ENCODE measurements around the gene NEGR1.
A peak's percentile ranks its signal among the peaks of the same experiment; 100 is the strongest.

NEGR1 gene

DNA sequence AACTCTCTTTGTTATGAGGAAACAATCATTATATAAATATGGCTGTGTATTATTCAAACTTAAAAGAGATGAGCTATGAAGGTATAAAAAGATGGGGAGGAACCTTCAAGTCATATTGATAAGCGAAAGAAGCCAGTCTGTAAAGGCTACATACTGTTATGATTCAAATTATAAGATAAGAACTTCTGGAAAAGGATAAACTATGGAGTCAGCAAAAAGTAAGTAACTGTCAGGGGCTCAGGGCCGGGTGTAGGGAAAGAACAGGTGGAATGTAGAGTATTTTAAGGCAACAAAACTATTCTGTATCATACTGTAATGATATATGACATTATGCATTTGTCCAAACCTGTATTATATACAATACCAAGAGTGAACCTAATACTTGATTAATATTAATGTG, 628.4 kb downstream of the NEGR1 start:
- H3K9me3 ChIP-seq (ENCODE audit: control insufficient read depth, low read length): no peaks in the 10 kb centered on the region
- H3K27me3 ChIP-seq (replicated peaks; ENCODE audit: control insufficient read depth, insufficient read depth, low read length): no peaks in the 10 kb centered on the region
- H3K4me1 ChIP-seq (ENCODE audit: control insufficient read depth, insufficient read depth, low read length): peaks cover 58% of the 10 kb centered on the region
- no peak overlapping the region for H3K4me3 ChIP-seq (ENCODE audit: low read length)
- H3K9ac ChIP-seq (ENCODE audit: low read length): no peak overlapping the region
- DNase-seq (ENCODE audit: low read depth): no peak
- H3K36me3 ChIP-seq (ENCODE audit: control insufficient read depth, insufficient read depth, low read length, severe bottlenecking): no peaks in the 10 kb centered on the region

DNA sequence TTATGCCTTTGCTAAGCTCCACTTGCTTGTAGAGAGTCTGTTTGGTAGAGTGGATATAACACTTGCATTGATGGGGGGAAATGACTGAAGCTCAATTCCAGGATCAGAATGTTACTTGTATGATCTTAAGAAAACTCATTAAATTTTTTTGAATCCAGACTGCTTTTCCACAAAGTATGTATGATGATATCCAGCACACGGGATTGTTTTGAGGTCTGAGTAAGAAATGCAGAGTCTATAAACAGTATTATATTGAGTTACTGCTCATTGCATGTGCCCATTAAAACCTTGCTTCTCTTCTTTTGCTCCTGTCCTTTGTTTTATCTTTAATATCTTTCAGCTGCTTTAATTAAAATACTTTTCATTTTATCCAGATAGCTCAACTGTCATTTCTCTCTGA, 631.1 kb downstream of the NEGR1 start:
- Histone ChIP-seq H3K9ac (ENCODE audit: low read length) (no peak overlapping the region), H3K4me3 (ENCODE audit: low read length) (no peak overlapping the region), H3K4me1 (ENCODE audit: control insufficient read depth, insufficient read depth, low read length) (peaks cover 35% of the 10 kb centered on the region), H3K27me3 (replicated peaks; ENCODE audit: control insufficient read depth, insufficient read depth, low read length) (no peaks in the 10 kb centered on the region), H3K36me3 (ENCODE audit: control insufficient read depth, insufficient read depth, low read length, severe bottlenecking) (no peaks in the 10 kb centered on the region), H3K9me3 (ENCODE audit: control insufficient read depth, low read length) (no peaks in the 10 kb centered on the region)
- peak; percentile 38 for DNase-seq (ENCODE audit: low read depth)

DNA sequence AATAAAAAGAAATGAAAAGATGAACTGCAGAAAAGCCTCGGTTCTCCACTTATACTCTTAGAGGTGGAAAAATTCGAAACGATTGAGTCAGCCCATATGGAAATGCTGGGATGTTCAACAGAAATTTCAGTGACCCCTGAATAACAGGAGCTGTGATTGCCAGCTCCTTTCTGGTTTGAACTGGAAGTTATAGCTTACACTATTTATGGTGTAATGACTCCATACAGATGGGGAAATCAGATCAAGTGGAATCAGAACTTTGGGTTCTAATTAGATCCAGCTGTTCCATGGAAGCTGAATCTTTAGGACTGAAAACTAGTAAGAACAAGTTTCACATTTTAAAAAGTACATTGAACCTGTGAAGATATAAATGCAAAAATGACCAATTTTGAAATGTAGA, 632.2 kb downstream of the NEGR1 start:
- H3K36me3 ChIP-seq (ENCODE audit: control insufficient read depth, insufficient read depth, low read length, severe bottlenecking): no peaks in the 10 kb centered on the region
- no peaks in the 10 kb centered on the region for H3K27me3 ChIP-seq (replicated peaks; ENCODE audit: control insufficient read depth, insufficient read depth, low read length)
- H3K9me3 ChIP-seq (ENCODE audit: control insufficient read depth, low read length): no peaks in the 10 kb centered on the region
- peak overlapping the region; percentile 28 for H3K4me3 ChIP-seq (ENCODE audit: low read length)
- H3K4me1 ChIP-seq (ENCODE audit: control insufficient read depth, insufficient read depth, low read length): peaks cover 35% of the 10 kb centered on the region
- peak overlapping the region; percentile 30 for H3K9ac ChIP-seq (ENCODE audit: low read length)
- DNase-seq (ENCODE audit: low read depth): peak; percentile 94

DNA sequence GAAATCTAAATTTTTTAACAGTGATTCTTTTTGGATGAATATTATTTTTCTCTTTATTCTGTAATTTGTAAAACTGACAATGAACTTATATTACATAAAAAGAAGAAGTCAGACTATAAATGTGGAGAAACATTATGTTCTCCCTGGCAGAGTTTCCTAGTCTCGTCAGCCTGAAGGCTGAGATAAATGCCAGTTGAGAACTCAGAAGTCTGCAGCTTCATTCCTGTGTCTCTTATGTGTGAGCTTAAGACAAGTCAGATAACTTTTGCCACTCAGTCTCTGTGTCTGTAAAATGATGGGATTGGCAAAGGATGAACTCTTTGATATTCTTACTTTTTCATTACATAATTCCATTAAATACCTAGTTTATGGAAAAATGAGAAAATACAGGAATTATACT, 632.7 kb downstream of the NEGR1 start:
- peak; percentile 47 for DNase-seq (ENCODE audit: low read depth)
- Histone ChIP-seq H3K36me3 (ENCODE audit: control insufficient read depth, insufficient read depth, low read length, severe bottlenecking) (no peaks in the 10 kb centered on the region), H3K9ac (ENCODE audit: low read length) (peak overlapping the region; percentile 30), H3K4me3 (ENCODE audit: low read length) (peak overlapping the region; percentile 28), H3K4me1 (ENCODE audit: control insufficient read depth, insufficient read depth, low read length) (peaks cover 35% of the 10 kb centered on the region), H3K27me3 (replicated peaks; ENCODE audit: control insufficient read depth, insufficient read depth, low read length) (no peaks in the 10 kb centered on the region), H3K9me3 (ENCODE audit: control insufficient read depth, low read length) (no peaks in the 10 kb centered on the region)

DNA sequence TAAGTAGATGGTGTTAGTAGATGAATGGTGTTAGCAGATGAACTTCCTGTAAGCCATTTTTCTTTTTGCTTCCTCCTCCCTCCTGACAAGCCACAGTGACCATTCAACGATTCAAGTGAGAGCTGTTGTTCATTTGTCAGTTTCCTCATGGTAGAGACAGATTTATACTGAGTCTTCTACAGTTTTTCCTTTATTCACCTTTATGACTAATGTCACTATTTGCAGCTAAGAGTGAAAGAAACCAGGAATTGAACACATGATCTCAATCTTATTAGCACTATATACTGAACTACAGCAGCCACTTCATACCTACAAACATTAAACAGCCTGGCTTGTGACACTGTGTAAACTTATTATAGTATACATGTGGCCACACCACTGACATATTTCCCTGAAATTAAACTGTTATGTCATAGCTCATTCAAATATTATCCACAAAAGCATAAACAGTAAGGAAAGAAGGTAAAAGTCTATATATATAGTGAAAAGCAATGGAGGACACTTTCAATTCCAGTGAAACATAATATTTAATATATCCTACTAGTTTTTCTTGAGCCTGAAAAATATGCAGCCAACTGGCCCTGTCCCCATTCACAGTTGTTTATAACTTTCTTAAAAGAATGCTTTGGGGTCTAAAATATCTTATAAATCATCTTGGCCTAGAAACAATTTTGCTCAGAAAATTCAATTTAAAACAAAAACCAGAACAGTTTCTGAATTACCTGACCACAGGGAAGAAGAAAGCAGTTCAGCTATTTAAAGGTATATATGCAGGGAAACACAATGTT, 634.6 kb downstream of the NEGR1 start:
- no peaks in the 10 kb centered on the region for H3K27me3 ChIP-seq (replicated peaks; ENCODE audit: control insufficient read depth, insufficient read depth, low read length)
- no peaks in the 10 kb centered on the region for H3K36me3 ChIP-seq (ENCODE audit: control insufficient read depth, insufficient read depth, low read length, severe bottlenecking)
- peaks cover 35% of the 10 kb centered on the region for H3K4me1 ChIP-seq (ENCODE audit: control insufficient read depth, insufficient read depth, low read length)
- H3K9ac ChIP-seq (ENCODE audit: low read length): no peak overlapping the region
- H3K9me3 ChIP-seq (ENCODE audit: control insufficient read depth, low read length): no peaks in the 10 kb centered on the region
- no peak overlapping the region for H3K4me3 ChIP-seq (ENCODE audit: low read length)
- no peak for DNase-seq (ENCODE audit: low read depth)

DNA sequence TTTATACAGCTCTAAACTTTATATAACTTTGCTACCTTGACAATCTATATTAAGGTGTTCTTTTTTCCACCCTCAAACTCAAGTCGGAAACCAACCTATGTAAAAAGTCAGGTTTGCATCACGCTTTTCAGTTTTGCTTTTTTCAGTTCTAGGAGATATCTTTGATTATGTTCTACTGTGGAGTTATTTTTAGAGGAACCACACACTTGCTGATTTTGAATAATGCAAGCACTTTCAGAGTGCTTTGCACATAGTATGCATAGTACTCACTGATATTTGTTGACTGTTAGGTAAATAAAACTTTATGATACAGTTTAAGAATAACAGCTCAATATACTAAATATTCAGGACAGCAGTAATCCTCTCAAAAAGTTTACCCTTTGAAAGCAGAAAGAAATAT, 637.3 kb downstream of the NEGR1 start:
- H3K4me1 ChIP-seq (ENCODE audit: control insufficient read depth, insufficient read depth, low read length): peaks cover 27% of the 10 kb centered on the region
- no peak for DNase-seq (ENCODE audit: low read depth)
- no peaks in the 10 kb centered on the region for H3K36me3 ChIP-seq (ENCODE audit: control insufficient read depth, insufficient read depth, low read length, severe bottlenecking)
- no peak overlapping the region for H3K9ac ChIP-seq (ENCODE audit: low read length)
- no peaks in the 10 kb centered on the region for H3K27me3 ChIP-seq (replicated peaks; ENCODE audit: control insufficient read depth, insufficient read depth, low read length)
- no peaks in the 10 kb centered on the region for H3K9me3 ChIP-seq (ENCODE audit: control insufficient read depth, low read length)
- no peak overlapping the region for H3K4me3 ChIP-seq (ENCODE audit: low read length)

DNA sequence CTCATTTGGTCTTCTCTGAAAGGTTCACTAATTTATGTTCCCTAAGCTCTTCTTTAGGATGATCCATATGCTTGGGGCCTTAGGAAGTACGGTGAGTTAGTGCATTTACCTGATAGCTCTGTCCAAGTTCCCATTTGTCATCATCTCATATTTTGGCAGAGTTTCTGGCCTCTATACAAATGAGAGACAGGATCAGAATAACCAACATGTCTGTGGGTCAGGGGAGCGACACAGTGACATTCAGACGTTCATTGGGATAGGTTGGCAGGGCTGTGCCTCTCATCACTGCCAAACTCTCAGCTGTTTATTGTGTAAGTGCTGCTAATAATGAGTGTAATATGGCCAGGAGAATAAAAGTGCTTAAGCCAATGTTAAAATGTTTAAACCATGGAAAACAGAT, 640.4 kb downstream of the NEGR1 start:
- Histone ChIP-seq H3K9ac (ENCODE audit: low read length) (no peak overlapping the region), H3K4me1 (ENCODE audit: control insufficient read depth, insufficient read depth, low read length) (peaks cover 34% of the 10 kb centered on the region), H3K9me3 (ENCODE audit: control insufficient read depth, low read length) (peaks cover 3% of the 10 kb centered on the region), H3K4me3 (ENCODE audit: low read length) (no peak overlapping the region), H3K36me3 (ENCODE audit: control insufficient read depth, insufficient read depth, low read length, severe bottlenecking) (no peaks in the 10 kb centered on the region), H3K27me3 (replicated peaks; ENCODE audit: control insufficient read depth, insufficient read depth, low read length) (no peaks in the 10 kb centered on the region)
- no peak for DNase-seq (ENCODE audit: low read depth)

DNA sequence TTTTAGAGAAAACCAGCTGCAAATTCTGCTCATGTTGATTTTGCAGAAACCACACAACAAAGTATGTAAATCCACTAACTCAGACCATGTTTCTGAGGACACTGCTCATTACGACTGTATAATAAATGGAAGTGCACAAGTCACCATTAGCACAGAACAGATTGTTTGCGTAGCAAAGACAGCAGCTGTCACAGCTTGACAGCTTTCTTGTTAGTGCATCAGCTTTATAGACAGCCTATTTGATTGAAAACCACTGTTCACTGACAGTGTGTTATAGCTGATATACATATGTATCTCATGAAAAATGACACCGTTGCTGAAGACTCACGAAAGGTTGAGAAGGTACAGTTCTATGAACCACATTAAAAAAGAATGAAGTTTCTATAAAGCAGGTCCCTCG, 641.3 kb downstream of the NEGR1 start:
- Histone ChIP-seq H3K27me3 (replicated peaks; ENCODE audit: control insufficient read depth, insufficient read depth, low read length) (no peaks in the 10 kb centered on the region), H3K36me3 (ENCODE audit: control insufficient read depth, insufficient read depth, low read length, severe bottlenecking) (no peaks in the 10 kb centered on the region), H3K4me3 (ENCODE audit: low read length) (no peak overlapping the region), H3K9me3 (ENCODE audit: control insufficient read depth, low read length) (peaks cover 3% of the 10 kb centered on the region), H3K9ac (ENCODE audit: low read length) (no peak overlapping the region), H3K4me1 (ENCODE audit: control insufficient read depth, insufficient read depth, low read length) (peaks cover 34% of the 10 kb centered on the region)
- no peak for DNase-seq (ENCODE audit: low read depth)

DNA sequence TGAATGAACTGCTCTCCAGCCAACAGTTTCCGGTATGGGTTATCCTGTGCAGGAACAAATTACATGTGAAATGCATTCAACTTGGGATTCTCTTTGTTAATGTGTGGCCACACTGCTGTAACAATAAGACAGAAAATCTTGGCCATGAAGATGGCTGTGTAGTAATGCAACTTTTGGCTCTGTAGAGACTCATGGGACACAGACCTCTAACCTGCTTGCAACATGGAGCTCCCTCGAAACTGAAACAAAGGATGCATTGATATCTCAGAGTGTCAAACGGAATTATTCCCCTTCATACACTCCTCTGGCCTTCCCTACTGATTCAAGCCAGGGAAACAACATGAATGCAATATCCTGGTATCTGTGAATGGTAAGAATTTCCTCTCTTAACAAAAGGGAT, 642.2 kb downstream of the NEGR1 start:
- peak overlapping the region; percentile 63 for H3K9ac ChIP-seq (ENCODE audit: low read length)
- peak overlapping the region; percentile 49 for H3K4me3 ChIP-seq (ENCODE audit: low read length)
- H3K4me1 ChIP-seq (ENCODE audit: control insufficient read depth, insufficient read depth, low read length): peaks cover 34% of the 10 kb centered on the region

DNA sequence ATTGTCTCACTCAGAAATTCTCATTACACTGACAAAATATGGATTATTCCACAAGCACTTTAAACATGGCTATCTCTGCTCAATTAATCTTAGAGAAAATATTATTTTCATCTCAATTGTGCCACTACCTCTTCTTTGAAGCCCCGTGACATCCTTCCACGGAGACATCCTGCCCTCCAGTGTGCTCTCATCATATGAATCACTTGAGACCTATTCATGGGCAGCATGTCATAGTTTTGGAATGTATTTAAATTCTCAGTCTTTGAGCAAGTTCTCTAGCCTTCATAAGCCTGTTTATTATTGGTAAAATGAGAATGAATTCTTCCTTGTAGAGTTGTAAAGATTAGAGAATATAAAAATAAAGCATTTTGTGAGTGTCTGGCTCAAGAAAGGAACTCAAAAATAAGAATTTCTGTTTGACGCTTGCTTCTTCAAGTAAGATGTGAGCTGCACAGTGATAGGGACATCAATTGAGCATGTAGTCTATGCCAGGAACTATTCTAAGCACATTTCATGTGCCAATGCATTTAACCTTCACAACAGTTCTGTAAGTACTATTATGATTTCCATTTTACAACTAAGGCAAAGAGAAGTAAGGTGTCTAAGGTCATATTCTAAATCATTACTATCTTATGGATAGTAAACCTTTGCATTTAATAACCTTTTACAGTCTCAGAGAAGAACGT, 644.1 kb downstream of the NEGR1 start:
- Histone ChIP-seq H3K36me3 (ENCODE audit: control insufficient read depth, insufficient read depth, low read length, severe bottlenecking) (no peaks in the 10 kb centered on the region), H3K27me3 (replicated peaks; ENCODE audit: control insufficient read depth, insufficient read depth, low read length) (no peaks in the 10 kb centered on the region), H3K9me3 (ENCODE audit: control insufficient read depth, low read length) (peaks cover 13% of the 10 kb centered on the region), H3K4me3 (ENCODE audit: low read length) (no peak overlapping the region), H3K9ac (ENCODE audit: low read length) (no peak overlapping the region), H3K4me1 (ENCODE audit: control insufficient read depth, insufficient read depth, low read length) (peaks cover 34% of the 10 kb centered on the region)
- peak; percentile 70 for DNase-seq (ENCODE audit: low read depth)

More for the DNA sequence above, 642.2 kb downstream of the NEGR1 start:
- DNase-seq (ENCODE audit: low read depth): no peak
- Histone ChIP-seq H3K36me3 (ENCODE audit: control insufficient read depth, insufficient read depth, low read length, severe bottlenecking) (no peaks in the 10 kb centered on the region), H3K9me3 (ENCODE audit: control insufficient read depth, low read length) (peaks cover 10% of the 10 kb centered on the region), H3K27me3 (replicated peaks; ENCODE audit: control insufficient read depth, insufficient read depth, low read length) (no peaks in the 10 kb centered on the region)

DNA sequence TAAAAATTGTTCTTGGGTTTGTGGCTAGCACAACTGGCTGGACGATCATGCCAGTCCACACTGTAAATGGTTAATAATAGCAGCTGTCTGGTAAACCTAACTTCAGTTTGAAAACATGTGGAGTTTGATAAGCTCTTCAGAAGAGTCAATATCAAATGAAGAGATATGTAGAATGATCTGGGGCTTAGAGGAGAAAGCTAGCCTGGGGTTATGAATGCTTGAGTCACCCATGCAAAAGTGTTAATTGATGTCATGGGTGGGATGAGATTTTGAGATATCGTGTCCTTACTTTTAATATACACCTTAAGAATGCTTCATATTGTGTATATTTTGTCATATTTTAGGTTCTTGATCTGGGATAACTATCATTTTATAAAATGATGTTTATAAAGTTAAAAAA, 646.8 kb downstream of the NEGR1 start:
- no peaks in the 10 kb centered on the region for H3K27me3 ChIP-seq (replicated peaks; ENCODE audit: control insufficient read depth, insufficient read depth, low read length)
- peaks cover 21% of the 10 kb centered on the region for H3K4me1 ChIP-seq (ENCODE audit: control insufficient read depth, insufficient read depth, low read length)
- no peak overlapping the region for H3K9ac ChIP-seq (ENCODE audit: low read length)
- H3K4me3 ChIP-seq (ENCODE audit: low read length): no peak overlapping the region
- no peaks in the 10 kb centered on the region for H3K36me3 ChIP-seq (ENCODE audit: control insufficient read depth, insufficient read depth, low read length, severe bottlenecking)
- H3K9me3 ChIP-seq (ENCODE audit: control insufficient read depth, low read length): peaks cover 13% of the 10 kb centered on the region
- DNase-seq (ENCODE audit: low read depth): no peak

Data from adipocyte (in vitro differentiated cells).